OCI-LY1 (cell line): ENCODE measurements around the gene NME2.

Experiments used
- CTCF ChIP-seq: fragments of 200-600 bp; sonication (generic), shearing (Covaris generic); IDR thresholded peaks from 2 replicates; pipeline ENCODE4 v1.5.1; 2017; ENCODE audit warnings: mild to moderate bottlenecking, antibody characterized with exemption, low read length, moderate library complexity, mixed read lengths
- EZH2 ChIP-seq: fragments of 200-600 bp; sonication (generic), shearing (Covaris generic); IDR thresholded peaks from 2 replicates; pipeline ENCODE4 v1.8.0; 2017; ENCODE audit warnings: borderline replicate concordance, mixed run types, mild to moderate bottlenecking, antibody characterized with exemption, low read length, moderate library complexity, mixed read lengths

- TF ChIP-seq CTCF (no peak), EZH2 (no peak)
These were observed 10.8 kb upstream of the NME2 start for GRCh38 chr17:51155416-51155815.
